ENCODE measurements around the gene MISP. TPM values are rescaled to one million over a fixed set of nuclear protein-coding genes. Genes with fewer than 3 reads are reported as not detected.
A peak's percentile ranks its signal among the peaks of the same experiment; 100 is the strongest.

The MISP gene
- total RNA-seq, 1 donor from 2014 or later: 0.49 TPM

- intact Hi-C loops (cut with DNase I): loop anchor here (5.0 to 10.0 kb wide), 3 partner anchors 95 to 218 kb away; no protein-coding TSS in a partner anchor
- Histone ChIP-seq H3K9me3 (no peaks in the 10 kb centered on the region), H3K27me3 (no peaks in the 10 kb centered on the region), H3K4me3 (no peak overlapping the region), H3K36me3 (no peaks in the 10 kb centered on the region), H3K4me1 (peaks cover 18% of the 10 kb centered on the region), H3K27ac (no peak overlapping the region)
- no peak for DNase-seq (ENCODE audit: extremely low spot score in 2 of 2)
- TF ChIP-seq CTCF (IDR thresholded peaks at IDR 0.05): no peak
- TF ChIP-seq POLR2AphosphoS5 (IDR thresholded peaks at IDR 0.05; ENCODE audit: insufficient read depth in 1 of 2, low read depth in 1 of 2): no peak
- TF ChIP-seq POLR2A (IDR thresholded peaks at IDR 0.05): no peak
These were observed 18.7 kb downstream of the MISP start for GRCh38 chr19:769616-770015.

GRCh38 chr19:771332-771785, 20.4 kb downstream of the MISP start:
- TF ChIP-seq CTCF (IDR thresholded peaks at IDR 0.05): peak in 1 of 3 experiments; percentile 22
- no peak for TF ChIP-seq POLR2AphosphoS5 (IDR thresholded peaks at IDR 0.05; ENCODE audit: insufficient read depth in 1 of 2, low read depth in 1 of 2)
- Histone ChIP-seq H3K9me3 (no peaks in the 10 kb centered on the region), H3K36me3 (no peaks in the 10 kb centered on the region), H3K4me3 (no peak overlapping the region), H3K27ac (no peak overlapping the region), H3K4me1 (peaks cover 18% of the 10 kb centered on the region), H3K27me3 (no peaks in the 10 kb centered on the region)
- no peak for DNase-seq (ENCODE audit: extremely low spot score in 2 of 2)
- intact Hi-C loops (cut with DNase I): loop anchor here (5.0 to 10.0 kb wide), 2 partner anchors 93 to 151 kb away; no protein-coding TSS in a partner anchor

- Histone ChIP-seq H3K9me3 (no peaks in the 10 kb centered on the region), H3K36me3 (no peaks in the 10 kb centered on the region), H3K4me1 (peaks cover 18% of the 10 kb centered on the region), H3K27me3 (no peaks in the 10 kb centered on the region), H3K4me3 (no peak overlapping the region), H3K27ac (no peak overlapping the region)
- intact Hi-C loops (cut with DNase I): loop anchor here (5.0 to 10.0 kb wide), 2 partner anchors 93 to 150 kb away; no protein-coding TSS in a partner anchor
- TF ChIP-seq CTCF (IDR thresholded peaks at IDR 0.05) (no peak), POLR2A (IDR thresholded peaks at IDR 0.05) (no peak), POLR2AphosphoS5 (IDR thresholded peaks at IDR 0.05; ENCODE audit: insufficient read depth in 1 of 2, low read depth in 1 of 2) (no peak)
- no peak for DNase-seq (ENCODE audit: extremely low spot score in 2 of 2)
These were observed 21.2 kb downstream of the MISP start for GRCh38 chr19:772063-772462.

- Histone ChIP-seq H3K4me1 (peaks cover 18% of the 10 kb centered on the region), H3K27me3 (no peaks in the 10 kb centered on the region), H3K36me3 (no peaks in the 10 kb centered on the region), H3K4me3 (no peak overlapping the region), H3K27ac (no peak overlapping the region), H3K9me3 (no peaks in the 10 kb centered on the region)
- TF ChIP-seq CTCF (IDR thresholded peaks at IDR 0.05) (no peak), POLR2AphosphoS5 (IDR thresholded peaks at IDR 0.05; ENCODE audit: insufficient read depth in 1 of 2, low read depth in 1 of 2) (no peak), POLR2A (IDR thresholded peaks at IDR 0.05) (no peak)
- DNase-seq (ENCODE audit: extremely low spot score in 2 of 2): no peak
- intact Hi-C loops (cut with DNase I): loop anchor here (5.0 to 10.0 kb wide), 2 partner anchors 92 to 149 kb away; no protein-coding TSS in a partner anchor
These were observed 22.0 kb downstream of the MISP start for GRCh38 chr19:772730-773436.

GRCh38 chr19:776549-776948, 25.6 kb downstream of the MISP start:
- Histone ChIP-seq H3K36me3 (no peaks in the 10 kb centered on the region), H3K27me3 (no peaks in the 10 kb centered on the region), H3K4me3 (no peak overlapping the region), H3K4me1 (no peaks in the 10 kb centered on the region), H3K27ac (no peak overlapping the region), H3K9me3 (no peaks in the 10 kb centered on the region)
- DNase-seq (ENCODE audit: extremely low spot score in 2 of 2): no peak
- intact Hi-C loops (cut with DNase I): loop anchor here (10.0 kb wide), 1 partner anchor 88 kb away; no protein-coding TSS in a partner anchor
- no peak for TF ChIP-seq CTCF (IDR thresholded peaks at IDR 0.05)
- TF ChIP-seq POLR2AphosphoS5 (IDR thresholded peaks at IDR 0.05; ENCODE audit: insufficient read depth in 1 of 2, low read depth in 1 of 2): no peak
- no peak for TF ChIP-seq POLR2A (IDR thresholded peaks at IDR 0.05)

Data from vagina (tissue), 2 donors.